Gastrocnemius medialis (tissue), 4 donors: ENCODE measurements around the gene CHRNA4. TPM values are rescaled to one million over a fixed set of nuclear protein-coding genes. Genes with fewer than 3 reads are reported as not detected.

Experiments
- ATAC-seq, 2 donors: fragments of 150-250 bp; one replicate each; pipeline ENCODE4 v1.9.1; 2016
- DNase-seq, 2 donors: peaks; one replicate each; pipeline ENCODE4 v3.0.0-alpha.2; 2019
- H3K27ac ChIP-seq, 4 donors: fragments of 200-600 bp; sonication (generic); 1 replicate in 1 of 4; 2 replicates in 3 of 4; pipeline ENCODE4 v1.5.1; 2016 to 2018; ENCODE audit warnings: mild to moderate bottlenecking in 2 of 4, moderate library complexity in 1 of 4
- H3K27me3 ChIP-seq, 3 donors: fragments of 200-600 bp; sonication (generic) in 2 of 3; 1 replicate in 1 of 3; 2 replicates in 2 of 3; pipeline versions ENCODE4 v1.5.1 to v1.6.0; 2016 to 2019; ENCODE audit warnings: mild to moderate bottlenecking in 1 of 3, moderate library complexity in 1 of 3
- H3K36me3 ChIP-seq, 2 donors: fragments of 200-600 bp; sonication (generic) in 1 of 2; one replicate each; pipeline ENCODE4 v1.5.1; 2017 to 2018
- H3K4me1 ChIP-seq, 2 donors: fragments of 200-600 bp; sonication (generic) in 1 of 2; one replicate each; pipeline ENCODE4 v1.5.1; 2016 to 2017; ENCODE audit warnings: mild to moderate bottlenecking in 2 of 2
- H3K4me3 ChIP-seq, 4 donors: fragments of 200-600 bp; sonication (generic) in 3 of 4; 1 replicate in 1 of 4; 2 replicates in 3 of 4; pipeline ENCODE4 v1.5.1; 2016 to 2019; ENCODE audit warnings: mild to moderate bottlenecking in 2 of 4
- H3K9me3 ChIP-seq, 3 donors: fragments of 200-600 bp; sonication (generic) in 2 of 3; 1 replicate in 1 of 3; 2 replicates in 2 of 3; pipeline ENCODE4 v1.5.1; 2016 to 2019
- CTCF ChIP-seq, 5 experiments: fragments of 450-650 bp in 3 of 5; fragments of 200-600 bp in 2 of 5; sonication (generic) in 2 of 5; IDR thresholded peaks in 4 of 5; conservative IDR thresholded peaks in 1 of 5; 1 replicate in 4 of 5; 2 replicates in 1 of 5; pipeline ENCODE4 v1.5.1; 2016 to 2019; ENCODE audit warnings: antibody characterized with exemption in 5 of 5, mild to moderate bottlenecking in 3 of 5, moderate library complexity in 3 of 5
- POLR2A ChIP-seq, 2 donors: fragments of 450-650 bp; IDR thresholded peaks; one replicate each; pipeline ENCODE4 v1.6.1; 2017; ENCODE audit warnings: antibody characterized with exemption in 2 of 2, mild to moderate bottlenecking in 2 of 2, moderate library complexity in 2 of 2
- in situ Hi-C, 4 donors: fragments of 200-750 bp; cut with MboI; loops; one replicate each; pipeline versions ENCODE4 v1.15.0 to v1.8.0; 2017; ENCODE audit warnings: low sequenced_read_pairs in 4 of 4
- intact Hi-C: fragments of 100-400 bp; cut with DNase I; formaldehyde crosslinking; loops from one replicate; pipeline ENCODE4 v1.15.1; 2023; ENCODE audit warnings: low total_unique reads
- total RNA-seq, 4 donors: library from RNA; depleted of rRNA; stranded (reverse); fragments of >200 nt; gene quantifications; one replicate each; pipeline versions ENCODE4 v1.1.0 to v1.2.3, GENCODE V29; 2016

The CHRNA4 gene
- total RNA-seq, 4 donors from 2014 or later, result not detected

- ATAC-seq, result no peak
- H3K27ac ChIP-seq, result no peak overlapping the region
- peaks cover 42 to 68% (median 67%) of the 10 kb centered on the region in 3 donors for H3K27me3 ChIP-seq
Observed at GRCh38 chr20:63295846-63296245, 65.3 kb downstream of the CHRNA4 start.

GRCh38 chr20:63295422-63295821, 65.7 kb downstream of the CHRNA4 start:
- H3K4me3 ChIP-seq, result no peak overlapping the region
- H3K27ac ChIP-seq, result no peak overlapping the region
- DNase-seq (no peak), ATAC-seq (no peak)
- no peaks in the 10 kb centered on the region for H3K4me1 ChIP-seq
- peaks cover 40 to 68% (median 63%) of the 10 kb centered on the region in 3 donors for H3K27me3 ChIP-seq
- intact Hi-C loops, result no loop called here
- in situ Hi-C loops, result no loop called here
- no peaks in the 10 kb centered on the region for H3K9me3 ChIP-seq
- H3K36me3 ChIP-seq, result no peaks in the 10 kb centered on the region
- TF ChIP-seq CTCF (IDR thresholded peaks at IDR 0.05 in 4 of 5, conservative IDR thresholded peaks at IDR 0.05 in 1 of 5) (no peak), POLR2A (IDR thresholded peaks at IDR 0.05) (no peak)

More at GRCh38 chr20:63295846-63296245, 65.3 kb downstream of the CHRNA4 start:
- no peaks in the 10 kb centered on the region for H3K4me1 ChIP-seq
- H3K4me3 ChIP-seq, result no peak overlapping the region
- no peak for DNase-seq
- TF ChIP-seq POLR2A (IDR thresholded peaks at IDR 0.05) (no peak), CTCF (IDR thresholded peaks at IDR 0.05 in 4 of 5, conservative IDR thresholded peaks at IDR 0.05 in 1 of 5) (no peak)
- H3K9me3 ChIP-seq, result no peaks in the 10 kb centered on the region
- no peaks in the 10 kb centered on the region for H3K36me3 ChIP-seq
- intact Hi-C loops (no loop called here), in situ Hi-C loops (no loop called here)

- H3K4me1 ChIP-seq, result no peaks in the 10 kb centered on the region
- H3K36me3 ChIP-seq, result no peaks in the 10 kb centered on the region
- in situ Hi-C loops (no loop called here), intact Hi-C loops (no loop called here)
- no peak for TF ChIP-seq POLR2A (IDR thresholded peaks at IDR 0.05)
- TF ChIP-seq CTCF (IDR thresholded peaks at IDR 0.05 in 4 of 5, conservative IDR thresholded peaks at IDR 0.05 in 1 of 5), result no peak
- ATAC-seq (no peak), DNase-seq (no peak)
- H3K9me3 ChIP-seq, result no peaks in the 10 kb centered on the region
- no peak overlapping the region for H3K27ac ChIP-seq
- H3K4me3 ChIP-seq, result no peak overlapping the region
- peaks cover 38 to 68% (median 61%) of the 10 kb centered on the region in 3 donors for H3K27me3 ChIP-seq
Observed at GRCh38 chr20:63295018-63295417, 66.1 kb downstream of the CHRNA4 start.

- intact Hi-C loops, result no loop called here
- no peak for ATAC-seq
- TF ChIP-seq POLR2A (IDR thresholded peaks at IDR 0.05) (no peak), CTCF (IDR thresholded peaks at IDR 0.05 in 4 of 5, conservative IDR thresholded peaks at IDR 0.05 in 1 of 5) (no peak)
- no peaks in the 10 kb centered on the region for H3K4me1 ChIP-seq
- no peaks in the 10 kb centered on the region for H3K9me3 ChIP-seq
- no peak overlapping the region for H3K4me3 ChIP-seq
- no peak overlapping the region for H3K27ac ChIP-seq
- in situ Hi-C loops, result no loop called here
- H3K36me3 ChIP-seq, result no peaks in the 10 kb centered on the region
- peaks cover 38 to 68% (median 56%) of the 10 kb centered on the region in 3 donors for H3K27me3 ChIP-seq
- DNase-seq, result no peak
Observed at GRCh38 chr20:63294536-63294900, 66.6 kb downstream of the CHRNA4 start.

GRCh38 chr20:63293871-63294535, 67.1 kb downstream of the CHRNA4 start:
- intact Hi-C loops (no loop called here), in situ Hi-C loops (no loop called here)
- H3K27ac ChIP-seq, result no peak overlapping the region
- DNase-seq (no peak), ATAC-seq (no peak)
- H3K4me3 ChIP-seq, result no peak overlapping the region
- no peaks in the 10 kb centered on the region for H3K36me3 ChIP-seq
- H3K27me3 ChIP-seq, result peaks cover 38 to 67% (median 51%) of the 10 kb centered on the region in 3 donors
- no peaks in the 10 kb centered on the region for H3K9me3 ChIP-seq
- TF ChIP-seq POLR2A (IDR thresholded peaks at IDR 0.05) (no peak), CTCF (IDR thresholded peaks at IDR 0.05 in 4 of 5, conservative IDR thresholded peaks at IDR 0.05 in 1 of 5) (no peak)
- no peaks in the 10 kb centered on the region for H3K4me1 ChIP-seq
